K562 (cell line): Measurements from ENCODE around the gene PTPN12. TPM values are rescaled to one million over a fixed set of nuclear protein-coding genes. Genes with fewer than 3 reads are reported as not detected.

Experiments used
- EP300 ChIP-seq: IDR thresholded peaks from 2 replicates; pipeline ENCODE4 v1.6.1; 2012; ENCODE audit warnings: low read length, improper control_type of control experiment
- FOXK1 ChIP-seq: sonication (generic); formaldehyde crosslinking; IDR thresholded peaks from 2 replicates; pipeline ENCODE4 v1.8.0; 2022; ENCODE audit warnings: missing genetic modification reagents, mild to moderate bottlenecking, borderline replicate concordance
- FOXK2 ChIP-seq, 2 experiments: fragments of 450-650 bp; IDR thresholded peaks in 1 of 2; conservative IDR thresholded peaks in 1 of 2; 2 replicates each; pipeline ENCODE4 v1.6.1; 2016; ENCODE audit warnings: low read depth in 2 of 2, mild to moderate bottlenecking in 1 of 2
- JUN ChIP-seq, 2 experiments: sonication (generic) in 1 of 2; formaldehyde crosslinking in 1 of 2; IDR thresholded peaks; 2 replicates each; pipeline versions ENCODE4 v1.6.1 to v1.8.0; 2012 to 2022; ENCODE audit warnings: borderline replicate concordance in 2 of 2, mild to moderate bottlenecking in 2 of 2, improper control_type of control experiment in 1 of 2, low read depth in 1 of 2, low read length in 1 of 2, missing genetic modification reagents in 1 of 2
- JUND ChIP-seq, 2 experiments: IDR thresholded peaks; 2 replicates in 1 of 2; 3 replicates in 1 of 2; pipeline ENCODE4 v1.6.1; 2011; ENCODE audit warnings: borderline replicate concordance in 2 of 2, low read depth in 2 of 2, low read length in 2 of 2, improper control_type of control experiment in 1 of 2, missing biosample characterization in 1 of 2, missing genetic modification characterization in 1 of 2, missing genetic modification reagents in 1 of 2
- KAT8 ChIP-seq: fragments of 450-650 bp; IDR thresholded peaks from 2 replicates; pipeline ENCODE4 v1.6.1; 2016; ENCODE audit warnings: low read depth, mild to moderate bottlenecking
- KDM1A ChIP-seq, 2 experiments: fragments of 450-650 bp; IDR thresholded peaks; 2 replicates each; pipeline ENCODE4 v1.6.1; 2016; ENCODE audit warnings: mild to moderate bottlenecking in 2 of 2
- L3MBTL2 ChIP-seq: fragments of 450-650 bp; IDR thresholded peaks from 2 replicates; pipeline ENCODE4 v1.6.1; 2016; ENCODE audit warnings: mild to moderate bottlenecking, moderate library complexity
- NELFE ChIP-seq: IDR thresholded peaks from 2 replicates; pipeline ENCODE4 v1.6.1; 2011; ENCODE audit warnings: mild to moderate bottlenecking; ENCODE audit not compliant: insufficient read depth, insufficient read length
- NFIX ChIP-seq: fragments of 250-450 bp; sonication (Bioruptor Pico); IDR thresholded peaks from 2 replicates; pipeline ENCODE4 v1.4.0; 2020; ENCODE audit warnings: low read depth, mild to moderate bottlenecking, moderate library complexity
- TAF9B ChIP-seq: fragments of 450-650 bp; IDR thresholded peaks from 2 replicates; pipeline ENCODE4 v1.6.1; 2018; ENCODE audit warnings: mild to moderate bottlenecking; ENCODE audit not compliant: partially characterized antibody
- TEAD4 ChIP-seq, 2 experiments: sonication (generic) in 1 of 2; formaldehyde crosslinking in 1 of 2; IDR thresholded peaks; 2 replicates each; pipeline versions ENCODE4 v1.6.1 to v1.8.0; 2012 to 2022; ENCODE audit warnings: borderline replicate concordance in 1 of 2, inconsistent platforms in 1 of 2, low read length in 1 of 2, mild to moderate bottlenecking in 1 of 2, missing genetic modification reagents in 1 of 2
- ZFP36 ChIP-seq: fragments of 150-350 bp; IDR thresholded peaks from 2 replicates; pipeline ENCODE4 v1.6.1; 2018; ENCODE audit warnings: low read length, low read depth; ENCODE audit not compliant: partially characterized antibody
- ZNF12 ChIP-seq: sonication (generic); formaldehyde crosslinking; IDR thresholded peaks from 2 replicates; pipeline ENCODE4 v1.4.0; 2020; ENCODE audit warnings: mild to moderate bottlenecking, missing genetic modification reagents
- ZNF3 ChIP-seq: fragments of 250-450 bp; sonication (Bioruptor Pico); IDR thresholded peaks from 2 replicates; pipeline ENCODE4 v1.5.0; 2021; ENCODE audit warnings: mild to moderate bottlenecking, moderate library complexity
- ZNF584 ChIP-seq: fragments of 200-800 bp; sonication (Bioruptor generic); IDR thresholded peaks from 2 replicates; pipeline ENCODE4 v1.6.1; 2016; ENCODE audit warnings: low read depth, mild to moderate bottlenecking, missing genetic modification characterization, missing compliant biosample characterization
- ZNF785 ChIP-seq: fragments of 250-450 bp; sonication (Bioruptor Pico); IDR thresholded peaks from 2 replicates; pipeline ENCODE4 v1.4.0; 2020; ENCODE audit warnings: mild to moderate bottlenecking
- polyA plus RNA-seq, 8 experiments: library from polyadenylated mRNA; depleted of rRNA in 4 of 8; stranded (reverse) in 5 of 8; unstranded in 3 of 8; fragments of >200 nt; fragmentation: Nextera tagmentation in 2 of 8; fragmentation: Illumina TruSeq in 1 of 8; extraction: Ambion mirVana in 2 of 8; extraction: Trizol in 1 of 8; gene quantifications; 2 replicates each; pipeline versions ENCODE4 v1.2.1 to v1.2.3, GENCODE V29; 2011 to 2014; ENCODE audit warnings: inconsistent platforms in 1 of 8, missing spikeins in 1 of 8
- total RNA-seq, 7 experiments: library from RNA; depleted of rRNA in 6 of 7; stranded (reverse); fragments of >200 nt in 6 of 7; fragmentation: Illumina TruSeq in 2 of 7; extraction: Trizol in 2 of 7; gene quantifications; 2 replicates each; pipeline versions ENCODE4 v1.2.1 to v1.2.3, GENCODE V29; 2011 to 2021; ENCODE audit warnings: low replicate concordance in 1 of 7
- TF ChIP-seq, protein P1 (sequence below): sonication (generic); formaldehyde crosslinking; IDR thresholded peaks from 2 replicates; pipeline ENCODE4 v1.8.0; 2022; ENCODE audit warnings: missing genetic modification reagents, mild to moderate bottlenecking, borderline replicate concordance
- TF ChIP-seq, protein P2 (sequence below): fragments of 450-650 bp; formaldehyde crosslinking; IDR thresholded peaks from 2 replicates; pipeline ENCODE4 v1.4.0; 2020; ENCODE audit warnings: mild to moderate bottlenecking, moderate library complexity
- TF ChIP-seq, protein P3 (sequence below): fragments of 450-650 bp; IDR thresholded peaks from 2 replicates; pipeline ENCODE4 v1.6.1; 2018; ENCODE audit warnings: mild to moderate bottlenecking, low read depth; ENCODE audit not compliant: partially characterized antibody

Gene PTPN12
- total and polyA plus RNA-seq, 9 of the 15 experiments (the other 6 are each of a cell fraction or from before 2014, with no cell fraction given), result 15.3 to 79.8 (median 26.6) TPM

DNA sequence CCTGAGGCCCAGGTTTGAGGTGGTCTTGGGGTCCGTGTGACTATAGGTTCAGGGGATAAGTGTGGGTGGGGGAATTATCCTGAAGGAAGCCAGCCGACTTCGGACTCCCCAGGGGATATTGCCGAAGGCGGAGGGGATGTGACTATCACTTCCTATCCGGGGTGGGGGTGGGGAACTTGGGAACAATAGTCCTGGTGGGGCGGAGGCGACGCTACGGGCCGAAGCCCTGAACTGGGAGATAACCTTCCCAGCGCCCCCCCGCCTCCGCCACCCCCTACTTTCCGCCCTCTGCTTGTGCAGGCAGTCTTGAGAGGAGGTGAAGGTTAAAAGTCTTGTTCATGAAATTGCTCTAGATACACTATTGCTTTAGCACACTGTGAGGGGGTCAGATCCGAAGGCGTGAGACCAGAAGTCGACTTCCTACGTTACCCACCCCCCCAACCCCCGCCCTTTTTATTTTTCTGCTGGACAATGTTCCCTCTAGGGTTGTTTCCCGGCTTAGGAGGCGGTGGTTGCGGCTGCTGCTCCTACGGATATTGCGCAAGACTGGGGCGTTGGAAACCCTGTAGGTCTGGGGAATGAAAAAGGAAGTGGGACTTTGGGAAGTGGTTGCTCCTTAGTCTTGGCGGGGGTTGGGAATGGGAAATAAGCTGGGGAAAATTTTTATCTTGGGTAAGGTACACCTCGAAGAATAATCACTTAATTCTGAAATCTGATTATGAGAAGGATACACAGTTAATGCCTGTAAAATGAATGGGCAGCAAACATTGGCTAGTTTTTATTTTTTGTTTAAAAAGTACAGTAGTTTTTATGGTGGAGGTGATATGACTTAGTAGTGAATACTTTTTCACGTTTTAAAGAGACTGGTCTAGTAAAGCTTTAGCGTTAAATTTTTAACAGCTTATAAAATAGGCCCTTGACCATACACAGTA, 1.5 kb downstream of the PTPN12 start (continued):
- 0 out of 2 replicates have a peak, but pooled peaks have one; percentile 51 for TF ChIP-seq JUND (IDR thresholded peaks at IDR 0.05; ENCODE audit: borderline replicate concordance, low read depth, low read length)
- TF ChIP-seq JUND (tag; IDR thresholded peaks at IDR 0.05; ENCODE audit: borderline replicate concordance, low read depth, low read length), result peak; percentile 19; the same call in 1 of the 3 replicates
- TF ChIP-seq, protein P1, sequence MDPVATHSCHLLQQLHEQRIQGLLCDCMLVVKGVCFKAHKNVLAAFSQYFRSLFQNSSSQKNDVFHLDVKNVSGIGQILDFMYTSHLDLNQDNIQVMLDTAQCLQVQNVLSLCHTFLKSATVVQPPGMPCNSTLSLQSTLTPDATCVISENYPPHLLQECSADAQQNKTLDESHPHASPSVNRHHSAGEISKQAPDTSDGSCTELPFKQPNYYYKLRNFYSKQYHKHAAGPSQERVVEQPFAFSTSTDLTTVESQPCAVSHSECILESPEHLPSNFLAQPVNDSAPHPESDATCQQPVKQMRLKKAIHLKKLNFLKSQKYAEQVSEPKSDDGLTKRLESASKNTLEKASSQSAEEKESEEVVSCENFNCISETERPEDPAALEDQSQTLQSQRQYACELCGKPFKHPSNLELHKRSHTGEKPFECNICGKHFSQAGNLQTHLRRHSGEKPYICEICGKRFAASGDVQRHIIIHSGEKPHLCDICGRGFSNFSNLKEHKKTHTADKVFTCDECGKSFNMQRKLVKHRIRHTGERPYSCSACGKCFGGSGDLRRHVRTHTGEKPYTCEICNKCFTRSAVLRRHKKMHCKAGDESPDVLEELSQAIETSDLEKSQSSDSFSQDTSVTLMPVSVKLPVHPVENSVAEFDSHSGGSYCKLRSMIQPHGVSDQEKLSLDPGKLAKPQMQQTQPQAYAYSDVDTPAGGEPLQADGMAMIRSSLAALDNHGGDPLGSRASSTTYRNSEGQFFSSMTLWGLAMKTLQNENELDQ, result no peak
- TF ChIP-seq FOXK1 (CRISPR knock-in tag), result no peak
- TF ChIP-seq ZNF3 (CRISPR knock-in tag), result no peak
- TF ChIP-seq ZNF785, result no peak
- TF ChIP-seq NELFE, result no peak
- TF ChIP-seq L3MBTL2, result no peak
- TF ChIP-seq JUN (IDR thresholded peaks at IDR 0.05; ENCODE audit: borderline replicate concordance, low read depth, low read length), result no peak
- TF ChIP-seq JUN (CRISPR knock-in tag; IDR thresholded peaks at IDR 0.05; ENCODE audit: borderline replicate concordance), result no peak
- TF ChIP-seq KAT8, result no peak
- TF ChIP-seq ZNF584 (CRISPR knock-in tag), result no peak
- no peak; the same call in none of the 2 replicates for TF ChIP-seq TEAD4 (IDR thresholded peaks at IDR 0.05; ENCODE audit: low read length)
- no peak for TF ChIP-seq TEAD4 (CRISPR knock-in tag; IDR thresholded peaks at IDR 0.05; ENCODE audit: borderline replicate concordance)
- no peak for TF ChIP-seq NFIX (CRISPR knock-in tag)
- no peak; a peak in 1 of 4 replicates for TF ChIP-seq FOXK2 (conservative IDR thresholded peaks at IDR 0.05 in 1 of 2, IDR thresholded peaks at IDR 0.05 in 1 of 2; ENCODE audit: low read depth in 2 of 2)
- TF ChIP-seq, protein P2, sequence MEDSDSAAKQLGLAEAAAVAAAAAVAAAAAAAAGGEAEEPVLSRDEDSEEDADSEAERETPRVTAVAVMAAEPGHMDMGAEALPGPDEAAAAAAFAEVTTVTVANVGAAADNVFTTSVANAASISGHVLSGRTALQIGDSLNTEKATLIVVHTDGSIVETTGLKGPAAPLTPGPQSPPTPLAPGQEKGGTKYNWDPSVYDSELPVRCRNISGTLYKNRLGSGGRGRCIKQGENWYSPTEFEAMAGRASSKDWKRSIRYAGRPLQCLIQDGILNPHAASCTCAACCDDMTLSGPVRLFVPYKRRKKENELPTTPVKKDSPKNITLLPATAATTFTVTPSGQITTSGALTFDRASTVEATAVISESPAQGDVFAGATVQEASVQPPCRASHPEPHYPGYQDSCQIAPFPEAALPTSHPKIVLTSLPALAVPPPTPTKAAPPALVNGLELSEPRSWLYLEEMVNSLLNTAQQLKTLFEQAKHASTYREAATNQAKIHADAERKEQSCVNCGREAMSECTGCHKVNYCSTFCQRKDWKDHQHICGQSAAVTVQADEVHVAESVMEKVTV (CRISPR knock-in tag), result no peak
- TF ChIP-seq ZFP36, result no peak
- peak; percentile 52 for TF ChIP-seq EP300
- TF ChIP-seq ZNF12 (CRISPR knock-in tag), result no peak
- TF ChIP-seq, protein P3, sequence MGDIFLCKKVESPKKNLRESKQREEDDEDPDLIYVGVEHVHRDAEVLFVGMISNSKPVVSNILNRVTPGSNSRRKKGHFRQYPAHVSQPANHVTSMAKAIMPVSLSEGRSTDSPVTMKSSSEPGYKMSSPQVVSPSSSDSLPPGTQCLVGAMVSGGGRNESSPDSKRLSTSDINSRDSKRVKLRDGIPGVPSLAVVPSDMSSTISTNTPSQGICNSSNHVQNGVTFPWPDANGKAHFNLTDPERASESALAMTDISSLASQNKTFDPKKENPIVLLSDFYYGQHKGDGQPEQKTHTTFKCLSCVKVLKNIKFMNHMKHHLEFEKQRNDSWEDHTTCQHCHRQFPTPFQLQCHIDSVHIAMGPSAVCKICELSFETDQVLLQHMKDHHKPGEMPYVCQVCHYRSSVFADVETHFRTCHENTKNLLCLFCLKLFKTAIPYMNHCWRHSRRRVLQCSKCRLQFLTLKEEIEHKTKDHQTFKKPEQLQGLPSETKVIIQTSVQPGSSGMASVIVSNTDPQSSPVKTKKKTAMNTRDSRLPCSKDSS, result no peak
- TF ChIP-seq TAF9B, result peak; percentile 42
- 0 out of 4 replicates have a peak, but pooled peaks of 1 of the 2 experiments have one; percentile 9 for TF ChIP-seq KDM1A (IDR thresholded peaks at IDR 0.05)
